Activated CD4-positive, CD25-positive, alpha-beta regulatory T cell (primary cell): ENCODE data around the gene TMCO6.
"Not testable (repeated sequence)": the region's sequence is repeated elsewhere in the genome, so short reads cannot be mapped to it uniquely, and the experiment has no call there.

Experiments
- DNase-seq, 4 experiments: peaks; one replicate each; lab custom pipeline; 2025; lab: John Stamatoyannopoulos, UW

TMCO6 gene

DNA sequence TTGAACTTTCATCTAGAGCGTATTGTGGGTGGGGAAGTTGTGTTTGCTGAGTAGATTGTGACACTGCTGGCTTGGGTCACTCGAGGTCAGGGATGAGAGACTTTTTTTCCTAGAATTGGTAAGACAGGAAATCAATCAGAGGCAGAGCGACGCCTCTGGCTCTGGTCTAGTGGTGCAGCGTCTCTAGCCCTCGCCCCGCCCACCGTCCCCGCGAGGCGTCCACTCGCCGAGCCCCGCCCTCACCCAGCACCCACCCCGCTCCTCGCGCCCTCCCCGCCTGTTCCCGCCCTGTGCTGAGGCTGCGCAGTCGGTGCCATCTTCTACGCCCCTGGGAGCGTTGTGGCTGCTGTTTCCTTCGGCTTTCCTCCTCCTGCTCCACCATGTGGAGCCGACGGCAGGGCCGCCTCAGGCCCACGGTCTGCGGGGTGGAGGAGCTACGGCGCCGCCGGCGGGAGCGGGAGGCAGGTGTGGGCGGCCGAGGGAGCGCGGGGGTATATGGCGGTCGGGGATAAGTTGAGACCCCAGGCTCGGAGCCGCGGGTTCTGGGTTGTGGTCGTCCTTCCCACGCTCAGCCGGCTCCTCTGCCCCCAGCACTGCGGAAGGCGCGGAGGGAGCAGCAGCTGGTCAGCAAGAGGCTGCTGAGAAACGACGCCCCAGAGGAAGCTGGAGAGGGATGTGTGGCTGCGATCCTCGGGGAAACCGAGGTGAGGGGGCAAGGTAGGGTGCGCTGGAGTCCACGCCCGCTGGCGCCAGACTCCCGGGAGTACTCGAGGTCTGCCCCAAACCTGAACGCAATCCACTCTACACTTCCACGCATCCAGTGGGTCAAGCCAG lies at the start of gene TMCO6:
Gene TMCO6 (plus strand): TSS at position 304 of the 834 bp plus-strand sequence. CDS start 77 bp downstream, at position 381.
- DNase-seq: peak; percentile 88 to 97 (median 92)

DNA sequence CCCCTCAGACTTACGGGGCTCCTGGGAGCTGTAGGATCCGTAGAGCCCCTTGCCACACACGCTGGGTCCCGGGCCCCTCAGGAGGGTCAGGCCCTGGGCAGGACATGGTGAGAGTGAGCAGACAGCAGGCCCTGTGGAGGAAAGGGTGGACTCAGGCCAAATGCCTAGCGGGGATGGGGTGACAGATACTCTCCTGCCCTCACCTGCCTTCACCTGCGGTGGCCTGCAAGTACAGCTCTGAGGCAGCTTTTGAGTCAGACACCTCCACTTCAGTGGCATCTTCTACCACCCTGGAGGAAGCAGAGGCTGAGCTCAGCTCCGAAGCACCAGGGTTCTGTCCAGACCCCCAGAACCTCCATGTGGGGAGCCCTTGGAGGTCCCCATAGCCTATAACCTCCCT lies 48.4 kb upstream of the TMCO6 start:
- DNase-seq: no peak

DNA sequence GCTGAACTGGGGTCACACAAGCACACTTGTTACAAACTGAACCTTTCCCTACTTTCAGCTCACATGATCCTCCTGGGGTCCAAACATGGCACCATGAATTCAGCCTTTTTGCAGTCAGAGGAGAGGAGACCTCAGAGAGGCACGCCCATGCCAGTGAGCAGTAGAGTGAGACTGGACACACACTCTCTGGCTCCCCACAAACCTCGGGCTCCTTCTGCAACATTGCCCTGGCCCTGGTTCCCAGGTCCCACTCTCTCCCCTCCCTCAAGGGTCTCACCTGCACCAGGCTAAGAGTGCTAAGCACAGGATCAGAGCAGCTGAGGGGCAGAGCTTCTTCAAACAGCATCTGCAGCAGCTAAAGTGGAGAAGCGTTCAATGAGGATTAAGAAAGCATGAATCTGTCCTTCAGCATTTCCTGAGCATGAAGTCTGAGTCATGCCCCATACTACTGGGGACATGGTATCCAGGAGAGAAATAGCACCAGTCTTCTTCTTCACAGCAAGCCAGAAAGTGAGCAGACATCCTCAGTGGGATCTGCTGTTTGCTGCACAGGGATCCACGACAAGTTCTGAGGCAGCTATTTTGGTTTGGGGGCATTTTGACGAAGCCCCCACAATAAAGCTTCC lies 47.4 kb upstream of the TMCO6 start:
- no peak for DNase-seq

DNA sequence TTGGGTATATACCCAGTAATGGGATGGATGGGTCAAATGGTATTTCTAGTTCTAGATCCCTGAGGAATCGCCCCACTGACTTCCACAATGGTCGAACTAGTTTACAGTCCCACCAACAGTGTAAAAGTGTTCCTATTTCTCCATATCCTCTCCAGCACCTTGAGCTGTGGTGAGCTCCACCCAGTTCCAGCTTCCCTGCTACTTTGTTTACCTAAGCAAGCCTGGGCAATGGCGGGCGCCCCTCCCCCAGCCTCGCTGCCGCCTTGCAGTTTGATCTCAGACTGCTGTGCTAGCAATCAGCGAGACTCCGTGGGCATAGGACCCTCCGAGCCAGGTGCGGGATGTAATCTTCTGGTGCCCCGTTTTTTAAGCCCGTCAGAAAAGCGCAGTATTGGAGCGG lies 46.2 kb upstream of the TMCO6 start:
- DNase-seq: not testable (repeated sequence)

DNA sequence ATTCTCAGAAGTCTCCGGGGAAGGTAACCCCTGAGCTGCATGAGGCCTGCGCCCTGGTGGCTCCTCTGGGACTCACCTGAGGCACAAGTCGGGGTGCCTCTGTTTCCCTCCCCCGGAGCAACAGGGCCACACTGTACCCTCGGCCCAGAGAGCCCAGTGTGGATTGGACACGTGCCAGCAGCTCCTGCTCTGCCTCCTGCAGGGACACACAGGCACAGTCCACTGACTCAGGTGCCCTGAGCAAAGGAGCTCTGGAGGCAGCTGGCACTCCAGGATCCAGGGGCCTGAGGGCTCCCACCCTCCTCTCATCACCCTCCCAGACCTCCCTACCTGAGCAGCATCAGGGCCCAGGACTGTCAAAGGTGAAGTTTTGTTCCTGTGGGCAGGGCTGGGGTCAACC lies 45.1 kb upstream of the TMCO6 start:
- no peak for DNase-seq

DNA sequence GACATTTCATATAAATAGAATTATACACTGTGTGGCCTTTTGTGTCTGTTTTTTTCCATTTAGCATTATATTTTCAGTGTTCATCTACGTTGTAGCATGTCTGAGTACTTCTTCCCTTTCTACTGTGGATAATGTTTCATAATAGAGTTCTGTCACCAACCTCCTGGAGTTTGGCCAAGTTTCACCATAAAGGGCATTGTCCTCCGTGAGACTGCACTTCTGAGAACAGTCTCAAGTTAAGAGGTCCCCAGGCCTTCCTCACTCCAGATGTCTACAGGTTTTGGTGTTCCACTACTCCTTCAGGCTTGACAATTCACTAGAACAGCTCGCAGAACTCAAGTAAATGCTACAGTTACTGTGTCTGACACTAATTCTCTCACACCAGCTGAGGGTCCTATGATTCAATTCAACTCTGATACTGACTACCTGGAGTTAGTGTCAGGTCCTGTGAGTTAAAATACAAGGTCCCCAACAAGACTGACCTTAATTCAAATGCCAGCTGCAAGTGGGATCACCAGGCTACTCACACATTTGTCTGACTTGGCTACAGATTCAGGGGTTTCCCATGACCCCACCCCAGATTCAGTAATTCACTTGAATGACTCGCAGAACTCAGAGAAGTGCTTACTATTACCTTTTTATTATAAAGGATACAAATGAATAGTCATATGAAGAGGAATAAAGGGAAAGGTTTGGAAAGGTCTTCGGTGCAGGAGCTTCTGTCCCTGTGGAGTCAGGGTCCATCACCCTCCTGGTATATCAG lies 43.5 kb upstream of the TMCO6 start:
- no peak for DNase-seq

DNA sequence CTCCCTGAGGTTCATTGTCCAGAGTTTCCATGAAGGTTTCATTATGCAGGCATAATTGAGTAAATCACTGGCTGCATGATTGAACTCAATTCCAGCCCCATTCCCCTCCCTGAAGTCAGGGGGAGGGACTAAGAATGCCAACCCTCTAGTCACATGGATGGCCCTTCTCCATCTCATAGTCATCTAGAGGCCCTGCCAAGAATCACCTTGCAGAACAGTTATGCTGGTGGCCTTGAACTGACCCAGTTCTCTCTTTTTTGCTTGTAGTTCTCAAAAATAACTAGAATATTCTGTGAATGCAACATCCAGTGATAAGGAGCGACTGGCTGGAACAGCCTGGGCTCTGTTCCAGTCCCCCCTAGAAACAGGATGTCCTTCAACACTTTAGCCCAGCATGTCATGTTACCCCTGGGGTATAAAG lies 42.9 kb upstream of the TMCO6 start:
- no peak for DNase-seq

DNA sequence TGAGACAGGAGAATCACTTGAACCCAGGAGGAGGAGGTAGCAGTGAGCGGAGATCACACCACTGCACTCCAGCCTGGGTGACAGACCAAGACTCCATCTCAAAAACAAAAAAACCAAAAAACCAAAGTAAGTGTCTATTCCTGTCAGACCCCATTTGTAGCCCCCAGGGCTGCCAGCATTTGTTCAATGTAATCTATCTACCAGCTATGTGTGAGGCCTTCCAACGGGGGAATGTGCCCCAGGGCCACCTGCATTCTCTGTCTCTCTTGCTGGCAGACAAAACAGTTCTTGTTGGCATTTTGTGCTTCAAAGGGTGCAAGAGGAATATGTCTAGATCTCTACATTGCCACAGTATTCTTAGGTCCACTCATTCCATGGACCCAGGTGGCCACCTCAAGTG lies 40.4 kb upstream of the TMCO6 start:
- no peak for DNase-seq

DNA sequence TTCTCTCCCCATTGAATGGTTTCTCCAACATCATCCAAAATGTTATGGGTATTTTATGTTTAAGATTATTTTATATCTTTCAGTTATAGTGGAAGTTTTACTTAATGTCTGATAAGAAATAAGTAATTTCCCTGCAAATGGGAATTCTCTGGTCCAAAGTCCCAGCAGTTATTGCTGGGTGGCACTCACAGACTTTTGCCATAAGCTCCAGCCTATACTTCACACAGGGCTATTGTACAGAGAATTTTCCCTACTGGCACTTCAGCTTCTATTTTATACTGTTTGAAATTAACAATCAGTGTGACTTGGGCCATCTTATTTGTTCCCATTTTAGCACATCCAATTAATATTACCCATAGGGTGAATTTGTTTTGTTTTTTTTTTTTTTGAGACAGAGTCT lies 39.2 kb upstream of the TMCO6 start:
- DNase-seq: no peak

DNA sequence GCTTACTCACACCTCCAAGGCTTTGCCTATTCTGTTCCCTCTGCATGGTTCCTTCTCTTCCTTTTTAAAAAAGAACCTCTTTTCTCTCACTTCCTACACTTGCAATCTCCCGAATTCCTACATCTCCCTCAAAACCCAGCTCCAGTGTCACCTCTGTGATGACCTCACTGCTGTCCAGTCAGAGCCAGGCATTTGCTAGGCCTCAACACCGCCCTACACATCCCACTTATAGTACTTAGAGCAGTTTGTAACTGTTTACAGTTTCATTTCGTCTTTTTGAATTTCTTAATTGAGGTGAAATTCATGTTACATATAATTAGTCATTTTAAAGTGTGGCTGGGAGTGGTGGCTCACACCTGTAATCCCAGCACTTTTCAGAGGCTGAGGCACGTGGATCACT lies 37.1 kb upstream of the TMCO6 start:
- no peak for DNase-seq

DNA sequence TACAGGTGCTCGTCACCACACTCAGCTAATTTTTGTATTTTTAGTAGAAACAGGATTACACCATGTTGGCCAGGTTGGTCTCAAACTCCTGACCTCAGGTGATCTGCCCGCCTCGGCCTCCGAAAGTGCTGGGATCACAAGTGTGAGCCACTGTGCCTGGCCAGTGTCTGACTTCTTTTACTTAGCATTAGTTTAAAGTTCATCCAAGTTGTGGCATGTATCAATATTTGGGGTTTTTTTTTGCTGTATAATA lies 35.9 kb upstream of the TMCO6 start:
- DNase-seq: not testable (repeated sequence)

DNA sequence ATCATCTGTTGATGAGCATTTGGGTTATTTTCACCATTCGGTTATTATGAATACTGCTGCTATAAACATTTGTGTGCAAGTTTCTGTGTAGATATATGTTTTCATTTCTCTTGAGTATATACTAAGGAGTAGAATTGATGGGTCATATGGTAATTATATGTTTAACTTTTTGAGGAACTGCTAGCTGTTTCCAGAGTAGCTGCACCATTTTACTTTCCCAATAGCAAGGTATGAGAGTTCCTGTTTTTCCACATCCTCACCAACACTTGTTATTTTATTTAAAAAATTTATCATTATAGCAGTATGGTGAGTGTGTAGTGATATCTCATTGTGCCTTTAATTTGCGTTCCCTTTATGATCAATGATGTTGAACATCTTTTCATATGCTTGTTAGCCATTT lies 35.5 kb upstream of the TMCO6 start:
- no peak for DNase-seq

DNA sequence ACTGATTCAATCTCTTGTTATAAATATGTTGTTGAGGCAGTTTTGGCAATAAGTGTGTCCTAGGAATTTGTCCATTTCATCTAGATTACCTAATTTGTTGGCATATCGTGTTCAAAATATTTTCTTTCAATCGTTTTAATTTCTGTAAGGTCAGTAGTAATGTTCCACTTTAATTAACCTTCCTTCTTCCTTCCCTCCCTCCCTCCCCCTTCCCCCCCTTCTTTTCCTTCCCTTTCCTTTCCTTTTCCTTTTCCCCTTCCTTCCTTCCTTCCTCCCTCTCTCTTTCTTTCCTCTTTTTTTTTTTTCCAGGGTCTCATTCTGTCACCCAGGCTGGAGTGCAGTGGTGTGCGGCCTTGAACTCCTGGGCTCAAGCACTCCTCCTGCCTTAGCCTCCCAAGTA lies 33.4 kb upstream of the TMCO6 start:
- DNase-seq: no peak

DNA sequence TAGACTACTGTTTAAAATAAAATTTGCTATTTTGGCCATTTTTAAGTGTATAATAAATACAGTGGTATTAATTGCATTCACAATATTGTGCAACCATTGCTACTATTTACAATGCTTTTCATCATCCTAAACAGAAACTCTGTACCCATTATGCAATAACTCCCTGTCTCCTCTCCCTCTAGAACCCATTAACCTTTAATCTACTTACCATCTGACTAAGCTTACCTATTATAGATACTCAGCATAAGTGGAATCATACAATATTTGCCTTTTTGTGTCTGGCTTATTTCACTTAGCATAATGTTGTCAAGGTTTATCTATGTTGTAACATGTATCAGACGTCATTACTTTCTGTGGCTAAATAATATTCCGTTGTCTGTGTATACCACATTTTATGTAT lies 32.2 kb upstream of the TMCO6 start:
- no peak for DNase-seq

DNA sequence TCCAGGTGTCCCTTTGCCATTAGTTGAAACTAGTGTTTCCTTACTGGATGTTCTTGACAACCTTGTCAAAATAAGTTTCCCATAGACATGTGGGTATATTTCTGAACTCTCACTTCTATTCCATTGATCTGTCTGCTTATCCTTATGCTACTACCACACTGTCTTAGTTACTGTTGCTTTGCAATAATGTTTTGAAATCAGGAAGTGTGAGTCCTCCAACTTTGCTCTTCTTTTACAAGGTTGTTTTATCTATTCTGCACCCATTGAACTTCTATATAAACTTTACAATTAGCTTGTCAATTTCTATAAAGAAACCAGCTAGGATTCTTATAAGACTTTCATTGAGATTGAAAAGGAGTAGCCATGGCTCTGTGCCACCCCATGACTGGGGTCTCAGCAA lies 30.5 kb upstream of the TMCO6 start:
- DNase-seq: no peak

DNA sequence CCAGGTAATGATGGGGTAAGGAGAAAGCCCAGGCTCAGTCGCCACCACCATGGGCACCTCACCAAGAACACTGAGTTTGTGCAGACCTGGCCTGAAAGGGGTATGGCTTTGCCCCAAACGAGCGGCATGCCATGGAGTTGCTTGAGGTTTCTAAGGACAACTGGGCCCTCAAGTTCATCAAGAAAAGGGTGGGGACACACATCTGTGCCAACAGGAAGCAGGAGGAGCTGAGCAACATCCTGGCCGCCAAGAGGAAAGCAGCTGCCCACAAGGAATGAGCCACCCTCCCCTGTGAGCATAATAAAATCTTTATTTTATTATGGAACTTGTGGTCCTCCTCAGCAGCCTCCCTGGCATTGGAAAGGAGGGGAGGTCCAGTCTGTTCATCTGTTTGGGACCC lies 30.1 kb upstream of the TMCO6 start:
- DNase-seq: no peak

DNA sequence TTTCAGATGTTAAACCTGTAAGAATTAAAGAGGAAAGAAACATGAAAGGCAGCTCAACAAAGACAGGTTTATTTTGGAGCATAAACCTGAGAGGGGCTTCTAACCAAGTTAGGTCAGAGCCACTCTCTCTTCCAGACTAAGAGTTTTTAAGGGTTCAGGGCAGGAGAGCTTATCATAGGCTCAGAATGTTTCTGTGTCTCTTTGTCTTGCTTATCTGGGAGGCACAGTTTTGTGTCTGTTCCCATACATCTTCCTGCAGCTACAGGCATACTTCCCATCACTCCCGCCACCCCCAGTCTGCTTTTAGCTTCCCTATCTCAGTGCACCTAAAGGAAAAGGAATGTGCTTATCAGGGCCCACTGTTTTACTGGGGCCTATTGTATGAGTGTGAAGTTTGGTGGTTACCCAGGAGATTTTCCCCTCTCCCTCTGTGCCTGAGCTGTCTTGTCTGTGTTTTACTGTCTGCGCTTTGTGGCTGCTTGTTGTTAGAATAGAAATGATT lies 28.2 kb upstream of the TMCO6 start:
- DNase-seq: no peak

DNA sequence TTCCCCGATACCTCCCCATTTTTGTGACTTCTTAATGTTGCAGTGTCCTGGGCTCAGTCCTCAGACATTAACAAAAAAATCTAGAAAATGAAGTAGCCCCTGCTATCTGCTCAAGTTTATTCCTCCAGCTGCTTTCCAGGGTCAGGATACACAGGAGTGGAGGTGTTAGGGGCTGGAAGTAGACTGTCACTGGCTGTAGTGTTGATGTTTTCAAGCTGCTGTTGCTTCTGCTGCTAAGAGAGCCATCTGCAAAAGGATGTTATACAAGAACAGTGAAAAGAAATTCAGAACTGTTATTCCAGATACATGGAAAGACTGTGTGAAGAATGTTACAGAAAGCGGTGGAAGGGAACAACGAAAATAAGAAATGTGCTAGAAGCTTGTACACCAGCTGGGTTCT lies 16.9 kb upstream of the TMCO6 start:
- no peak for DNase-seq

DNA sequence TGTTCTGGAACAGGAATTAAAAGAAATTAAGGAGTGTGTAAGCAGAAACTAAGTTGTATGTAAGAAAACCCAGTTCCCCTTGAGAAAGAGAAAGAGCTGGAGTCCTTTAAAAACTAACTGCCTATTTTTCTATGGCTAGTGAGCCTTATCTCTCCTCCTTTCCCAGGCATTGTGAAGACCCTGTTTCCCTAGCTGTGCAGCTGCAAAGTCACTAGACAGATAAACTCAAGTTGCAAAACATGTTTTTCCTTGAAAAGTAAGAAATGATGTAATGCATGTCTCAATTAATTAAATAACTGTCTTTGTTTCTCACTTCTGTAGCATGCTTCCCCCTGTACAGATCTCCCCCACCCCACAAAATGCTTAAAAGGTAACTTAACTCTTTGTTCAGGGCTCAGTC lies 16.2 kb upstream of the TMCO6 start:
- not testable (repeated sequence) for DNase-seq

DNA sequence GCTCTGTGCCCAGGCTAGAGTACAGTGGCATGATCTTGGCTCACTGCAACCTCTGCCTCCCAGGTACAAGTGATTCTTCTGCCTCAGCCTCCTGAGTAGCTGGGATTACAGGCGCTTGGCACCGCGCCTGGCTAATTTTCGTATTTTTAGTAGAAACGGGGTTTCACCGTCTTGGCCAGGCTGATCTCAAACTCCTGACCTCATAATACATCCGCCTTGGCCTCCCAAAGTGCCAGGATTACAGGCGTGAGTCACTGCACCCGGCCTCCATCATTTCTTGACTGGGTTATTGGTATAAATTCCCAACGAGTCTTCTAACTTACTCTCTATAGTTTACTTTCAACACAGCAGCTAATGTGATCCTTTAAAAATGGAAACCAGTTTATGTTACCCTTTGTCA lies 14.4 kb upstream of the TMCO6 start:
- not testable (repeated sequence) for DNase-seq

DNA sequence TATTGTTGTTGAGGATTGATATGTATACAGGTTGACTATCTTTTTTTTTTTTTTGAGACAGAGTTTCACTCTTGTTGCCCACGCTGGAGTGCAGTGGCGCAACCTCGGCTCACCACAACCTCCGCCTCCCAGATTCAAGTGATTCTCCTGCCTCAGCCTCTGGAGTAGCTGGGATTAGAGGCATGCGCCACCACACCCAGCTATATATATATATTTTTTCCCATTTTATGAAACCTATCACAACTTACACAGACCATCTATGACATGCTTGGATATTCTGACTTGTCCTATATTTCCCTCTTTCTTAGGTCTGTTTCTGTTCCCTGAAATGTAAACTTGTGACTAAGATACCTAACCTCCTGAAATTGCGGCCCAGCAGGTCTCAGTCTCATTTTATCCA lies 11.3 kb upstream of the TMCO6 start:
- DNase-seq: no peak

DNA sequence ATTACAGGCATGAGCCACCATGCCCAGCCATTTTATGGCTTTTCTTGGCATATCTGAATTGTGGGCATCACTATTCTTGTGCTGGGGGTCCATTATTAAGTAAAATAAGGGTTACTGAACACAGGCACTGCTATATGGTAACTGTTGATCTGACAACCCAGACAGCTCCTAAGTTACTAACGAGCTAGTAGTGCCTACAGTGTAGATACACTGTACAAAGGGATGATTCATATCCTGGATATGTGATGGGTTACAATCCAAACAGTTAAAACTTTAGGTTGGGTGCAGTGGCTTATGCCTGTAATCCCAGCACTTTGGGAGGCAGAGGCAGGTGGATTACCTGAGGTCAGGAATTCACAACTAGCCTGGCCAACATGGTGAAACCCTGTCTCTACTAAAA lies 10.5 kb upstream of the TMCO6 start:
- DNase-seq: no peak
